Tibial nerve (tissue), 4 donors: Measurements from ENCODE around the gene ABHD5. TPM values are rescaled to one million over a fixed set of nuclear protein-coding genes. Genes with fewer than 3 reads are reported as not detected.

Experiments
- DNase-seq, 2 donors: peaks; one replicate each; pipeline ENCODE4 v3.0.0-alpha.2; 2019; ENCODE audit warnings: low spot score in 2 of 2
- H3K27ac ChIP-seq, 4 donors: fragments of 200-600 bp; sonication (generic) in 3 of 4; one replicate each; pipeline ENCODE4 v1.5.1; 2017 to 2019; ENCODE audit warnings: mild to moderate bottlenecking in 1 of 4
- H3K27me3 ChIP-seq, 2 donors: fragments of 200-600 bp; sonication (generic) in 1 of 2; one replicate each; pipeline versions ENCODE4 v1.5.1 to v1.6.0; 2017 to 2019
- H3K36me3 ChIP-seq, 3 donors: fragments of 200-600 bp; sonication (generic); one replicate each; pipeline ENCODE4 v1.5.1; 2018 to 2019
- H3K4me1 ChIP-seq, 4 donors: fragments of 200-600 bp; sonication (generic) in 3 of 4; one replicate each; pipeline ENCODE4 v1.5.1; 2017 to 2019
- H3K4me3 ChIP-seq, 4 donors: fragments of 200-600 bp; sonication (generic) in 3 of 4; one replicate each; pipeline ENCODE4 v1.5.1; 2017 to 2019; ENCODE audit warnings: mild to moderate bottlenecking in 1 of 4, moderate library complexity in 1 of 4
- H3K9me3 ChIP-seq, 4 donors: fragments of 200-600 bp; sonication (generic) in 3 of 4; one replicate each; pipeline ENCODE4 v1.5.1; 2017 to 2019
- CTCF ChIP-seq, 5 experiments: fragments of 200-600 bp in 3 of 5; fragments of 450-650 bp in 2 of 5; sonication (generic) in 3 of 5; IDR thresholded peaks; one replicate each; pipeline ENCODE4 v1.5.1; 2016 to 2019; ENCODE audit warnings: antibody characterized with exemption in 5 of 5, mild to moderate bottlenecking in 3 of 5, moderate library complexity in 2 of 5
- EP300 ChIP-seq, 2 donors: sonication (generic); formaldehyde crosslinking; IDR thresholded peaks; one replicate each; pipeline ENCODE4 v1.6.1; 2017; ENCODE audit warnings: antibody characterized with exemption in 2 of 2, mild to moderate bottlenecking in 1 of 2
- POLR2A ChIP-seq, 2 donors: fragments of 450-650 bp; IDR thresholded peaks; one replicate each; pipeline ENCODE4 v1.6.1; 2017; ENCODE audit warnings: antibody characterized with exemption in 2 of 2, mild to moderate bottlenecking in 2 of 2, moderate library complexity in 2 of 2
- WGBS, 2 donors: methylation state at CpG; one replicate each; pipeline ENCODE4 v1.1.5; 2018; 5-methylcytosine and 5-hydroxymethylcytosine counted together
- total RNA-seq, 4 donors: library from RNA; depleted of rRNA; stranded (reverse); fragments of >200 nt; gene quantifications; one replicate each; pipeline ENCODE4 v1.1.0, GENCODE V29; 2016

Gene ABHD5
- 10 to 100 TPM; 21.6 to 29.7 (median 29.0) TPM for total RNA-seq

DNA sequence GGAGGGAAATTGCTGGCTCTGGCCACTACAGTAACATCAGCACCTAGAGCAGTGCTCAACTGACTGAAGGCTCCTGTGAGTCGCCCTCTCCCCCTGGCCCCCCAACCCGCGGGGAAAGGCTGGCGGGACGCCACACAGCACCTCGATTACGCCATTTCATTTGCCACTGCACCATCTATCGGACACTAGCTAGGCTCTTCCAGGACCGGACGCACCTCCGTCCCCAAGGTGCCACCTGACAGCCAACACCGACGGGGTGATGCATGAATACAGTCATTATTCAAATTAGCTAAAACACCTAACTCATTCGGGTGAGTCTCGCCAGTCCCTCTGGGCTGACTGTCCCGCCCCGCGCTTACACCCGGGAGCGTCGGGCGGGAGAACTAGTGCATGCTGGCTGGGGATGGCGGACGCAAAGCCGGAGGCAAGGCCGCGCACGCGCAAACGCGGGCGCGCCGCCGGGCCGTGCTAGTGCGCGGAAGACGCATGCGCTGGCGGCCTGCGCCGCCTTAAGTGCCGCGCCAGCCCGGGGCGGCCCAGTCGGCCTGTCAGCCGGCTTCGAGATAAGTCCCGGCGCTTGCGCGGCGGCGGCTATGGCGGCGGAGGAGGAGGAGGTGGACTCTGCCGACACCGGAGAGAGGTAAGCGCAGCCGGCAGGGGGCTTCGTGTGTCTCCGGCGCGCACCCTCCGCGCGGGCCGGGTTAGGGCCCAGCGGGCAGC, at the start of gene ABHD5:
Gene ABHD5 (plus strand): TSS at position 539 of the 720 bp plus-strand sequence. CDS start 55 bp downstream, at position 594.
- Histone ChIP-seq H3K27me3 (no peaks in the 10 kb centered on the region), H3K4me1 (peaks cover 0 to 44% (median 12%) of the 10 kb centered on the region in 4 donors), H3K9me3 (no peaks in the 10 kb centered on the region), H3K36me3 (no peaks in the 10 kb centered on the region), H3K27ac (peak within 1 kb of the TSS; percentile 74 to 94 (median 92)), H3K4me3 (peak within 1 kb of the TSS; percentile 81 to 90 (median 88))
- peak; percentile 75 to 82 for DNase-seq
- TF ChIP-seq CTCF (IDR thresholded peaks at IDR 0.05) (peak in 3 of 5 experiments; percentile 11 to 57 (median 57)), EP300 (IDR thresholded peaks at IDR 0.05) (peak in 1 of 2 donors; percentile 97), POLR2A (IDR thresholded peaks at IDR 0.05) (peak; percentile 97 to 99)
- WGBS, 2 donors = 1 to 2% methylated on average over 15 to 26 of the region's 71 CpGs

- no peak overlapping the region for H3K27ac ChIP-seq
- no peak for DNase-seq
- no peaks in the 10 kb centered on the region for H3K4me1 ChIP-seq
- H3K27me3 ChIP-seq = no peaks in the 10 kb centered on the region
- no peaks in the 10 kb centered on the region for H3K36me3 ChIP-seq
- WGBS, 2 donors = 80 to 81% methylated on average over 4 of the region's 4 CpGs
- no peak for TF ChIP-seq CTCF (IDR thresholded peaks at IDR 0.05)
- TF ChIP-seq EP300 (IDR thresholded peaks at IDR 0.05) = no peak
- no peak for TF ChIP-seq POLR2A (IDR thresholded peaks at IDR 0.05)
- no peak overlapping the region for H3K4me3 ChIP-seq
- no peaks in the 10 kb centered on the region for H3K9me3 ChIP-seq
Observed at GRCh38 chr3:43641306-43642114, 49.2 kb upstream of the ABHD5 start.

- no peak overlapping the region for H3K27ac ChIP-seq
- peaks cover 0 to under 1% (median 0%) of the 10 kb centered on the region in 4 donors for H3K4me1 ChIP-seq
- H3K36me3 ChIP-seq = no peaks in the 10 kb centered on the region
- H3K9me3 ChIP-seq = no peaks in the 10 kb centered on the region
- WGBS, 2 donors = 95 to 100% methylated on average over 2 of the region's 2 CpGs
- no peaks in the 10 kb centered on the region for H3K27me3 ChIP-seq
- TF ChIP-seq POLR2A (IDR thresholded peaks at IDR 0.05) = no peak
- TF ChIP-seq CTCF (IDR thresholded peaks at IDR 0.05) = no peak
- TF ChIP-seq EP300 (IDR thresholded peaks at IDR 0.05) = no peak
- H3K4me3 ChIP-seq = no peak overlapping the region
- DNase-seq = no peak
Observed at GRCh38 chr3:43644443-43644842, 46.3 kb upstream of the ABHD5 start.

DNA sequence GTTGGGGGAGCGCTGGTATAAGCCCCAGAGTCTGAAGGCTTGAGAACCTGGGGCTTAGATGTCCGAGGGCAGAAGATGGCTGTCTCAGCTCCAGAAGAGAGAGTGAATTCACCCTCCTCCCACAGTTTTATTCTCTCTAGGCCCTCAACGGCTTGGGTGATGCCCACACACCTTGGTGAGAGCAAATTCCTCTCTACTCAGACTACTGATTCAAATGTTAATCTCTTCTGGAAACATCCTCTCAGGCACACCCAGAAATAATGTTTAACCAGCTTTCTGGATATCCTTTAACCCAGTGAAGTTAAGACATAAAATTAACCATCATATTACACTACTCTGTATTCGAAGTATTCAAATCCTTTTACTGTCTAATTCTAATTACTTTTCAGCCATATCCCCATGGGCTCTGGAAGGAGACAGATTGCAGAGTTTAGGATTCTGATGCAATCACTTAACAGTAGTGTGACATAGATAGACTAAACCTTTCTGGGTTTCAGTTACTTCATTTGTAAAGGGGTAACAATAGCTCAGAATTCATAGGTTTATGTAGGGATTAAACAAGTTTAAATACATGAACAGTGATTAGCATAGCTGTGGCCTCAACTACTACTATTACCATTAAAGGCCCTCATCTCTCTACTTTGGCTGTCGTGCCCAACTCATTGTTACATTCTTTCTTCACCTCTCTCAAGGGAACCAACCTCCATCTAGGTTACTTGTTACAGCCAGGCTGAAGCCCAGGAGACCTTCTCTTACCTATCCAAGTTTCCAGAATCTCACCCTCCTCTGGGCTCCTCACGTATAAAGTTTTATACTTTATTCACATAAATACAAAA, 43.2 kb upstream of the ABHD5 start:
- Histone ChIP-seq H3K9me3 (no peaks in the 10 kb centered on the region), H3K27me3 (no peaks in the 10 kb centered on the region), H3K27ac (no peak overlapping the region), H3K4me1 (peaks cover 0 to 3% (median 0%) of the 10 kb centered on the region in 4 donors), H3K4me3 (no peak overlapping the region), H3K36me3 (no peaks in the 10 kb centered on the region)
- no peak for TF ChIP-seq EP300 (IDR thresholded peaks at IDR 0.05)
- no peak for TF ChIP-seq POLR2A (IDR thresholded peaks at IDR 0.05)
- no peak for TF ChIP-seq CTCF (IDR thresholded peaks at IDR 0.05)
- WGBS, 2 donors = 69 to 72% methylated on average over 6 of the region's 6 CpGs
- DNase-seq = no peak
